Loucy (cell line): ENCODE data around the gene ATF7.
"Not testable (repeated sequence)": the region's sequence is repeated elsewhere in the genome, so short reads cannot be mapped to it uniquely, and the experiment has no call there.

Experiments
- CTCF ChIP-seq: fragments of 200-600 bp; sonication (generic); conservative IDR thresholded peaks from 2 replicates; pipeline ENCODE4 v1.5.1; 2014; ENCODE audit warnings: mild to moderate bottlenecking, antibody characterized with exemption, low read length
- EZH2phosphoT487 ChIP-seq: fragments of 200-600 bp; IDR thresholded peaks from 2 replicates; pipeline ENCODE4 v1.6.1; 2018; ENCODE audit warnings: antibody characterized with exemption, mild to moderate bottlenecking, moderate library complexity, borderline replicate concordance

GRCh38 chr12:53550131-53550530 lies 76.1 kb downstream of the ATF7 start:
- not testable (repeated sequence) for TF ChIP-seq EZH2phosphoT487, CTCF
